ENCODE results near the gene ALS2CL.

The ALS2CL gene

DNA sequence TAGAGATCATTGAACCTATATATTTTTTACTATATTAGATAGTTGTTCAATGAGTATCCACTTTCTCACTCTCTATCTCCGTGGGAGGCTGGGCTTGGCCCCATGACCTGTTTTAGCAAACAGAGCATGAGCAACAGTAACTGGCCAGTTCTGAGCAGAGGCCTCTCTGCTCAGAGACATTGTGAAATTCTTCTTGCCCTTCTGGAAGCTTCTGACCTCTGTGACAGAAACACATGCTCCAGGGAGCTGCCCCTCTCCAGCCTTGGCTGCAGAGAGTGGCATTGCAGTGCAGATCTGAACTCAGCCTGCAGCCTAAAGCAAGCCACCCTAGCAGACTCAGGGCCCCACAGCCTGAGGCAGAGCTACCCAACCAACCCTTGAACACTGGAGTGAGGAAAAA lies 60.7 kb downstream of the ALS2CL start:
- no peak overlapping the region for H2BK5ac ChIP-seq (ENCODE audit: low read depth, low read length, poor library complexity, severe bottlenecking)
- H3K9me3 ChIP-seq (ENCODE audit: control insufficient read depth, low read length): no peaks in the 10 kb centered on the region
- no peak overlapping the region for H3K4me3 ChIP-seq (ENCODE audit: insufficient read depth in 1 of 2, low read depth in 1 of 2, low read length in 2 of 2)
- H3K14ac ChIP-seq (ENCODE audit: low read length in 2 of 2): no peak overlapping the region
- no peak overlapping the region for H4K91ac ChIP-seq (ENCODE audit: low read length)
- H3K27ac ChIP-seq (ENCODE audit: low read length, poor library complexity, severe bottlenecking): no peak overlapping the region
- peaks cover 8% of the 10 kb centered on the region for H3K4me1 ChIP-seq (ENCODE audit: control insufficient read depth, insufficient read depth, low read depth, low read length)
- H3K18ac ChIP-seq (ENCODE audit: low read depth in 1 of 2, low read length in 2 of 2): peak overlapping the region in 1 of 2 experiments; percentile 44
- no peak overlapping the region for H2AK5ac ChIP-seq (ENCODE audit: low read length, severe bottlenecking)
- no peak overlapping the region for H4K8ac ChIP-seq (ENCODE audit: low read length)
- no peak overlapping the region for H3K4ac ChIP-seq (ENCODE audit: low read depth in 1 of 2, low read length in 2 of 2)
- no peak overlapping the region for H3K4me2 ChIP-seq (ENCODE audit: low read length, poor library complexity, severe bottlenecking)
- H3K27me3 ChIP-seq (ENCODE audit: control insufficient read depth in 1 of 2, insufficient read depth in 1 of 2, low read length in 2 of 2): no peaks in the 10 kb centered on the region
- no peak overlapping the region for H3K9ac ChIP-seq (ENCODE audit: low read length)
- no peaks in the 10 kb centered on the region for H3K36me3 ChIP-seq (ENCODE audit: control insufficient read depth in 1 of 2, insufficient read depth in 2 of 2, low read depth in 1 of 2, low read length in 2 of 2)
- H2BK120ac ChIP-seq (ENCODE audit: low read depth, low read length): no peak overlapping the region
- WGBS: 55% methylated on average over 1 of the region's 1 CpG
- H2AFZ ChIP-seq (ENCODE audit: low read depth, low read length): no peak overlapping the region
- H2BK12ac ChIP-seq (ENCODE audit: low read length in 2 of 2): no peak overlapping the region
- peak; percentile 51 for DNase-seq
- H2BK15ac ChIP-seq (ENCODE audit: low read depth, poor library complexity, severe bottlenecking): no peak overlapping the region
- no peak overlapping the region for H3K23ac ChIP-seq (ENCODE audit: low read length in 2 of 2)
- no peaks in the 10 kb centered on the region for H3K79me1 ChIP-seq (replicated peaks; ENCODE audit: low read length, poor library complexity, severe bottlenecking)

DNA sequence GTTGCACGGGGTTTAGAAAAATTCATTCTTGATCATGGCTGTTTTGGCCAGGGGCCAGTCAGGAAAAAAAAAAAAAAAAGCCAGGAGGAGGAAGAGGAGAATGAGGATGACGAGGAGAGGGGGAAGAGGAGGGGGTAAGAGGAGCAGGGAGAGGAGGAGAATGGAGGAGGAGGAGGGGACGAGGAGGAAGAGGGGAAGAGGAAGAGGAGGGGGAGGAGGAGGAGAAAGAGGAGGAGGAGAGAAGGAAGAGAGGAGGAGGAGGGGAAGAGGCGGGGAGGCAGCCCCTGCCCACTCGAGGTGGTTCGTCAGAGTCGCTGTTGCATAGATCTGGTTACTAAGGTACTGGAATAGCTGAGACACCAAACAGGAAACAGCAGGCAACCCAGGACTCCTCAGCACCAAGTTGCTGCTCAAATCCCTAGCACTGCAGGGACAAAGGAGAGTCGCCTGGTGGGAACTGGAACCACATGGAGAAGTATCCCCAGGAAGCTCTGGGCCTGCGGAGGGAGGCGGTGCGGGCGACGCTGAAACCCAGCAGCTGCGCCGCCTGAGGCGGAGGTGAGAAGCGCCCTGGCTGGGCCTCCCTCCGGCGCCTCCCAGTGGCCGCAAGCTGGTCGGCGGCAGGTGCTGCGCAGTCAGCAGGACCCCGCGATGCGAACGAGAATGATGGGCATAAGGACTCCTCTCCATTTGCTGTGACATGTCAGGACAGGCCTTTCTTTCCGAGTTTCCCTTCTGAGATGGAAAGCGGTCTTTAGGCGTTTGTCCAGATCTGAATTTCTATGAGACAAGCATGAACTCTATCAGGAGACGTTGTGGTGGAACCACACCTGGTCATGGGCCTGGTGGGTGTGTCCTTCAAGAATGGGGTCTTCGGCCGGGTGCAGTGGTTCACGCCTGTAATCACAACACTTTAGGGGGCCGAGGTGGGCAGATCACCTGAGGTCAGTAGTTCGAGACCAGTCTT lies 63.6 kb downstream of the ALS2CL start:
- 18% methylated on average over 36 of the region's 36 CpGs for WGBS
- Histone ChIP-seq H3K36me3 (ENCODE audit: control insufficient read depth in 1 of 2, insufficient read depth in 2 of 2, low read depth in 1 of 2, low read length in 2 of 2) (no peaks in the 10 kb centered on the region), H4K8ac (ENCODE audit: low read length) (peak overlapping the region; percentile 93), H2BK5ac (ENCODE audit: low read depth, low read length, poor library complexity, severe bottlenecking) (no peak overlapping the region), H3K79me1 (replicated peaks; ENCODE audit: low read length, poor library complexity, severe bottlenecking) (no peaks in the 10 kb centered on the region), H3K27ac (ENCODE audit: low read length, poor library complexity, severe bottlenecking) (no peak overlapping the region), H3K4me2 (ENCODE audit: low read length, poor library complexity, severe bottlenecking) (peak overlapping the region; percentile 80), H3K4ac (ENCODE audit: low read depth in 1 of 2, low read length in 2 of 2) (no peak overlapping the region), H2AK5ac (ENCODE audit: low read length, severe bottlenecking) (no peak overlapping the region), H3K27me3 (ENCODE audit: control insufficient read depth in 1 of 2, insufficient read depth in 1 of 2, low read length in 2 of 2) (no peaks in the 10 kb centered on the region), H3K23ac (ENCODE audit: low read length in 2 of 2) (no peak overlapping the region), H3K14ac (ENCODE audit: low read length in 2 of 2) (no peak overlapping the region), H2BK15ac (ENCODE audit: low read depth, poor library complexity, severe bottlenecking) (no peak overlapping the region), H3K9me3 (ENCODE audit: control insufficient read depth, low read length) (no peaks in the 10 kb centered on the region), H3K4me3 (ENCODE audit: insufficient read depth in 1 of 2, low read depth in 1 of 2, low read length in 2 of 2) (peak overlapping the region; percentile 41 to 65), H4K91ac (ENCODE audit: low read length) (peak overlapping the region; percentile 47), H2BK120ac (ENCODE audit: low read depth, low read length) (peak overlapping the region; percentile 42), H3K18ac (ENCODE audit: low read depth in 1 of 2, low read length in 2 of 2) (peak overlapping the region in 1 of 2 experiments; percentile 78), H3K9ac (ENCODE audit: low read length) (peak overlapping the region; percentile 85), H2AFZ (ENCODE audit: low read depth, low read length) (no peak overlapping the region), H3K4me1 (ENCODE audit: control insufficient read depth, insufficient read depth, low read depth, low read length) (peaks cover 8% of the 10 kb centered on the region), H2BK12ac (ENCODE audit: low read length in 2 of 2) (no peak overlapping the region)
- peak; percentile 81 for DNase-seq

DNA sequence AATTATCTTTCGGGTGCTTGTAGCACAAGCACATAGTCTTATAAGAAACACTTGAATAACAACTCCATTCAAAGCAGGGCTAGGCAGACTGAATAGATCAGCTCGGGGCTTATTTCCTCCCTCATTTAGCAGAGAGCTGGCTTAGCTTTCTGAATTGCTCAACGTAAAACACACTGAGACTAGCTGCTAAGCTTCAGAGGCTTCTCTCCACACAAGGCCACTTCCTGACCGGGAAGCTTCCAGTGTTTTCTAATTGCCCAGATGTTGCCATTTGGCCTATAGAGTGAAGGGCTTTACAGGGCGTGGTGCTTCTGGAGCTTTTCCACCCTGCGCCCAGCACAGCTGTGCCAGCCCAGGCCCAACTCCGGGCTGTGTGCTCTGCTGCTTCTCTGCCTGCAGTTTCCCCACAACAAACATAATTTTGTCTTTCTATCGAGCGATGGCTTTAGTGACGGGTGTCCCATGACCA lies 64.5 kb downstream of the ALS2CL start:
- no peaks in the 10 kb centered on the region for H3K36me3 ChIP-seq (ENCODE audit: control insufficient read depth in 1 of 2, insufficient read depth in 2 of 2, low read depth in 1 of 2, low read length in 2 of 2)
- no peak overlapping the region for H3K18ac ChIP-seq (ENCODE audit: low read depth in 1 of 2, low read length in 2 of 2)
- peaks cover 10% of the 10 kb centered on the region for H3K4me1 ChIP-seq (ENCODE audit: control insufficient read depth, insufficient read depth, low read depth, low read length)
- no peaks in the 10 kb centered on the region for H3K9me3 ChIP-seq (ENCODE audit: control insufficient read depth, low read length)
- DNase-seq: no peak
- no peak overlapping the region for H3K4me2 ChIP-seq (ENCODE audit: low read length, poor library complexity, severe bottlenecking)
- no peak overlapping the region for H2BK5ac ChIP-seq (ENCODE audit: low read depth, low read length, poor library complexity, severe bottlenecking)
- peak overlapping the region; percentile 56 for H4K8ac ChIP-seq (ENCODE audit: low read length)
- no peaks in the 10 kb centered on the region for H3K79me1 ChIP-seq (replicated peaks; ENCODE audit: low read length, poor library complexity, severe bottlenecking)
- H2AFZ ChIP-seq (ENCODE audit: low read depth, low read length): no peak overlapping the region
- WGBS: 83% methylated on average over 10 of the region's 10 CpGs
- H2BK15ac ChIP-seq (ENCODE audit: low read depth, poor library complexity, severe bottlenecking): no peak overlapping the region
- no peak overlapping the region for H2BK12ac ChIP-seq (ENCODE audit: low read length in 2 of 2)
- no peak overlapping the region for H3K27ac ChIP-seq (ENCODE audit: low read length, poor library complexity, severe bottlenecking)
- H3K14ac ChIP-seq (ENCODE audit: low read length in 2 of 2): no peak overlapping the region
- peak overlapping the region; percentile 7 for H4K91ac ChIP-seq (ENCODE audit: low read length)
- H3K27me3 ChIP-seq (ENCODE audit: control insufficient read depth in 1 of 2, insufficient read depth in 1 of 2, low read length in 2 of 2): no peaks in the 10 kb centered on the region
- peak overlapping the region; percentile 85 for H3K9ac ChIP-seq (ENCODE audit: low read length)
- H3K23ac ChIP-seq (ENCODE audit: low read length in 2 of 2): no peak overlapping the region
- H3K4me3 ChIP-seq (ENCODE audit: insufficient read depth in 1 of 2, low read depth in 1 of 2, low read length in 2 of 2): no peak overlapping the region
- H2BK120ac ChIP-seq (ENCODE audit: low read depth, low read length): peak overlapping the region; percentile 1
- no peak overlapping the region for H2AK5ac ChIP-seq (ENCODE audit: low read length, severe bottlenecking)
- no peak overlapping the region for H3K4ac ChIP-seq (ENCODE audit: low read depth in 1 of 2, low read length in 2 of 2)

DNA sequence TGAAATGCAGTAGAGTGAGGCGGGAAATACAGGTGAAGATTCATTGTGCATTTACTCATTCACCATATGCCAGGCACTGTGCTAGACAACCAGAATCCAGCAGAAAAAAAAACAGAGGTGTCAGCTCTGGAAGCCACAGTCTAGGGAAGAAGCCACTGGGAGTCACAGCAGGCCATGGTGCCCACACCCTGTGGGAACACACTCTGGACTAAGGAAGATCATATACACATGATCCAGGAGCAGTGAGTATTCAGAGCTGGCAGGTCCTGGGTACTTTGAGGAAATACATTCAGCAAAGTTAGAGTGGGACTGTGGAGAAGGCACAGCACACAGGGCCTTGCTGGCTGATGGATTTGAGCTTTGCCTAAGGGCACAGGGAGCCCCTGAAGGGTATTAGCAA lies 66.4 kb downstream of the ALS2CL start:
- Histone ChIP-seq H3K79me1 (replicated peaks; ENCODE audit: low read length, poor library complexity, severe bottlenecking) (no peaks in the 10 kb centered on the region), H2BK15ac (ENCODE audit: low read depth, poor library complexity, severe bottlenecking) (no peak overlapping the region), H3K9me3 (ENCODE audit: control insufficient read depth, low read length) (no peaks in the 10 kb centered on the region), H3K4ac (ENCODE audit: low read depth in 1 of 2, low read length in 2 of 2) (no peak overlapping the region), H3K4me3 (ENCODE audit: insufficient read depth in 1 of 2, low read depth in 1 of 2, low read length in 2 of 2) (no peak overlapping the region), H2AK5ac (ENCODE audit: low read length, severe bottlenecking) (no peak overlapping the region), H3K4me1 (ENCODE audit: control insufficient read depth, insufficient read depth, low read depth, low read length) (peaks cover 8% of the 10 kb centered on the region), H2BK5ac (ENCODE audit: low read depth, low read length, poor library complexity, severe bottlenecking) (no peak overlapping the region), H3K9ac (ENCODE audit: low read length) (no peak overlapping the region), H3K27me3 (ENCODE audit: control insufficient read depth in 1 of 2, insufficient read depth in 1 of 2, low read length in 2 of 2) (no peaks in the 10 kb centered on the region), H3K23ac (ENCODE audit: low read length in 2 of 2) (no peak overlapping the region), H3K14ac (ENCODE audit: low read length in 2 of 2) (no peak overlapping the region), H2BK12ac (ENCODE audit: low read length in 2 of 2) (no peak overlapping the region), H2BK120ac (ENCODE audit: low read depth, low read length) (no peak overlapping the region), H4K91ac (ENCODE audit: low read length) (no peak overlapping the region), H3K4me2 (ENCODE audit: low read length, poor library complexity, severe bottlenecking) (no peak overlapping the region), H3K36me3 (ENCODE audit: control insufficient read depth in 1 of 2, insufficient read depth in 2 of 2, low read depth in 1 of 2, low read length in 2 of 2) (no peaks in the 10 kb centered on the region), H4K8ac (ENCODE audit: low read length) (no peak overlapping the region), H2AFZ (ENCODE audit: low read depth, low read length) (no peak overlapping the region), H3K18ac (ENCODE audit: low read depth in 1 of 2, low read length in 2 of 2) (no peak overlapping the region), H3K27ac (ENCODE audit: low read length, poor library complexity, severe bottlenecking) (no peak overlapping the region)
- no peak for DNase-seq
- WGBS: 80% methylated on average over 1 of the region's 1 CpG
